ENCODE results near the gene PRR18. TPM values are rescaled to one million over a fixed set of nuclear protein-coding genes. Genes with fewer than 3 reads are reported as not detected.

The PRR18 gene
- total RNA-seq, 1 donor from 2014 or later, result 0.59 TPM

GRCh38 chr6:166297606-166298005, 10.6 kb downstream of the PRR18 start:
- DNase-seq, result no peak
- no peak for TF ChIP-seq CTCF (IDR thresholded peaks at IDR 0.05)
- Histone ChIP-seq H3K4me3 (no peak overlapping the region), H3K27ac (no peak overlapping the region), H3K4me1 (no peaks in the 10 kb centered on the region), H3K27me3 (ENCODE audit: low read depth) (peaks cover 37% of the 10 kb centered on the region), H3K36me3 (no peaks in the 10 kb centered on the region), H3K9me3 (no peaks in the 10 kb centered on the region)
- ATAC-seq, result no peak
- intact Hi-C loops (cut with DNase I), result no loop called here

GRCh38 chr6:166296035-166296883, 11.9 kb downstream of the PRR18 start:
- Histone ChIP-seq H3K4me1 (no peaks in the 10 kb centered on the region), H3K27ac (no peak overlapping the region), H3K4me3 (no peak overlapping the region), H3K36me3 (no peaks in the 10 kb centered on the region), H3K27me3 (ENCODE audit: low read depth) (peaks cover 30% of the 10 kb centered on the region), H3K9me3 (no peaks in the 10 kb centered on the region)
- DNase-seq (no peak), ATAC-seq (no peak)
- no peak for TF ChIP-seq CTCF (IDR thresholded peaks at IDR 0.05)
- intact Hi-C loops (cut with DNase I), result no loop called here

- H3K9me3 ChIP-seq, result no peaks in the 10 kb centered on the region
- H3K27ac ChIP-seq, result no peak overlapping the region
- H3K4me3 ChIP-seq, result no peak overlapping the region
- no peaks in the 10 kb centered on the region for H3K36me3 ChIP-seq
- TF ChIP-seq CTCF (IDR thresholded peaks at IDR 0.05), result no peak
- intact Hi-C loops (cut with DNase I), result no loop called here
- DNase-seq, result no peak
- no peaks in the 10 kb centered on the region for H3K4me1 ChIP-seq
- peaks cover 27% of the 10 kb centered on the region for H3K27me3 ChIP-seq (ENCODE audit: low read depth)
- no peak for ATAC-seq
Observed at GRCh38 chr6:166293731-166294584, 14.2 kb downstream of the PRR18 start.

GRCh38 chr6:166289207-166290060, 18.8 kb downstream of the PRR18 start:
- ATAC-seq (no peak), DNase-seq (no peak)
- intact Hi-C loops (cut with DNase I), result no loop called here
- Histone ChIP-seq H3K4me1 (no peaks in the 10 kb centered on the region), H3K27me3 (ENCODE audit: low read depth) (peaks cover 9% of the 10 kb centered on the region), H3K27ac (no peak overlapping the region), H3K36me3 (no peaks in the 10 kb centered on the region), H3K9me3 (no peaks in the 10 kb centered on the region), H3K4me3 (no peak overlapping the region)
- TF ChIP-seq CTCF (IDR thresholded peaks at IDR 0.05), result no peak

GRCh38 chr6:166286839-166287271, 21.3 kb downstream of the PRR18 start:
- Histone ChIP-seq H3K9me3 (no peaks in the 10 kb centered on the region), H3K4me3 (no peak overlapping the region), H3K36me3 (no peaks in the 10 kb centered on the region), H3K4me1 (no peaks in the 10 kb centered on the region), H3K27ac (no peak overlapping the region), H3K27me3 (ENCODE audit: low read depth) (peaks cover 4% of the 10 kb centered on the region)
- ATAC-seq (peak; percentile 16 to 21), DNase-seq (no peak)
- no peak for TF ChIP-seq CTCF (IDR thresholded peaks at IDR 0.05)
- intact Hi-C loops (cut with DNase I), result no loop called here

Data from lower lobe of right lung (tissue), 2 donors.